ENCODE results near the gene BAHCC1. TPM values are rescaled to one million over a fixed set of nuclear protein-coding genes. Genes with fewer than 3 reads are reported as not detected.

BAHCC1 gene
- total RNA-seq, 1 donor from 2014 or later: 2.1 TPM

- no peak for DNase-seq (ENCODE audit: low read depth in 2 of 2)
Observed at GRCh38 chr17:81386646-81387099, 8.6 kb upstream of the BAHCC1 start.

DNA sequence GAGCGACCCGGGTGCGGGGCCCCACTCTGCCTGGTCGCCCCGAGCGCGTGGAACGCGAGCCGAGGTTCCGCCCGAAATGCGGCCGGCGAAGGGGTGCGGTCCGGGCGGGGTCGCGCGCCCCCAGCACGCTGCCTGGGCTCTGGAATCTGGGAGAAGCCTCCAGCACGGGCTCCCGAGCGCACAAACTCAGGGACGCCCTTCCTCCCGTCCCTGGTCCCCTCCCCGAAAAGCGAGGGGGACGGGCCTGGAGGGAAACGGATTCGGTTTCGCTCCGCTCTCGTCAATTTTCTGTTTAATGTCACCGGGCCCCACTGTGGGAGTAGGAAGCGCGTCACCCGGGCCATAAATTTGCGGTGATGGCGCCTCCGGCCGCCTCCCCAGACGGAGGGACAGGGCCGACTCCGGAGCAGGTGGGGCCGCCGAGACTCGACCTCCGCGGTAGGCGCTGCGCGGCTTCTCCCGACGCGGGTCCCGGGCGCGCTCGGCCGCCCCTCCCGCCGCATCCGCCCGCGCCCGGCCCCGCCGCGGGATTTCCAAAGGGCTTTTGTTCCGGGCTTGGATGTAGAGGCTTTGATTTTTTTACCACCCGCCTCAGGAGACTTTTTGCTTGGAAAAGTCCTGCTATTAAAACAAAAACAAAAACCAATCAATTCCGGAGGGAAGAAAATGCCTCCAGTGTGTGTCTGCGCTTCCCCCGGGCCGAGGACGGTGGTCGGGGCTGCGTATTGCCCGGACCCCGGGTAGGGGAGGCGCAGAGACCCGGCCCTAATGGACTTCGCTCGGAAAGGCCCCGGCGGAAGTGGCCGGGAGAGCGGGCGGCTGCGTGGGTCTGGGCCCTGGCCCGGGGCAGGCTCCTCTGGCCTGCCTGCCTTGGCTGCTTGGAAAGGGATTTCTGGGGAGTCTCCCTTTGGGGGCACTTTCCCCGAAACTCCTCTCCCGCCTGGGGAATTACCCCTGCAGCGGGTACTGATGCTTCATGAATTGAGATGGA lies 7.9 kb upstream of the BAHCC1 start:
- peak; percentile 53 to 64 for DNase-seq (ENCODE audit: low read depth in 2 of 2)

- no peak for DNase-seq (ENCODE audit: low read depth in 2 of 2)
Observed at GRCh38 chr17:81388091-81388611, 7.1 kb upstream of the BAHCC1 start.

DNA sequence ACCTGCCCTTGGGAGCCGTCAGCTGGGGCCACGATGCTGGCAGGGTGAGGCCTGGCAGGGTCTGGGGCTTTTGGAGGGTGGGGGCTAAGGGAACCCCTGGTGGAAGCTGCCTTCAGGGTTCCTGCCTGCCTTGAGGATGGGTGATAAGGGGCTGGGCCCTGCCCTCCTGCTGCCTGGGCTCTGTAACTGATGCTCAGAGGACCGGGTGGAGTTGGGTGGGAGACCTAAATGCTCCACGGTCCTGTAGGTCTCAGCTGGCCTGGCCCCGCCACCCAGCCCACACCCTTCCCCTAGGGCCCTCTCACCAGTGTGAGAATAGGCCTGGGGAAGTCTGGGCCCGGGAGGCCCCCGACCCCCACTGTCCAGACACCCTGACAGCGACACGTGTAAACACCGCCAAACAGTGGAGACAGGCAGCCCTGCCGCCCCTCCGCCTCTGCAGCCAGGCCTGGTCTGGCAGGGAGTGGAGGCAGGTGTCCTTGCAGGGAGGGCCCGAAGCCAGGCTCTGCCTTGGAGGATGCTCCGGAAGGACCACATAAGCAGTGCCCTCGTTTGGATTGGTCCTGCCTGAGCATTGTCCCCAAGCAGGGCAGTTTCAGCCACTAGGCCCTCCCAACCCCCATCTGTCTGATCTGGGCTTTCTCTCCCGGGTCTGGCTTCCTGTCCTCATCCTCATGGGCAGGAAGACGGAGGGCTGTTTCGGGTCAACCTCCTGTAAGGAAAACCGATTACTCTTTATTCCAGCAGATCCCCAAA lies 6.5 kb upstream of the BAHCC1 start:
- no peak for DNase-seq (ENCODE audit: low read depth in 2 of 2)

GRCh38 chr17:81389585-81389984 lies 5.7 kb upstream of the BAHCC1 start:
- DNase-seq (ENCODE audit: low read depth in 2 of 2): no peak

DNA sequence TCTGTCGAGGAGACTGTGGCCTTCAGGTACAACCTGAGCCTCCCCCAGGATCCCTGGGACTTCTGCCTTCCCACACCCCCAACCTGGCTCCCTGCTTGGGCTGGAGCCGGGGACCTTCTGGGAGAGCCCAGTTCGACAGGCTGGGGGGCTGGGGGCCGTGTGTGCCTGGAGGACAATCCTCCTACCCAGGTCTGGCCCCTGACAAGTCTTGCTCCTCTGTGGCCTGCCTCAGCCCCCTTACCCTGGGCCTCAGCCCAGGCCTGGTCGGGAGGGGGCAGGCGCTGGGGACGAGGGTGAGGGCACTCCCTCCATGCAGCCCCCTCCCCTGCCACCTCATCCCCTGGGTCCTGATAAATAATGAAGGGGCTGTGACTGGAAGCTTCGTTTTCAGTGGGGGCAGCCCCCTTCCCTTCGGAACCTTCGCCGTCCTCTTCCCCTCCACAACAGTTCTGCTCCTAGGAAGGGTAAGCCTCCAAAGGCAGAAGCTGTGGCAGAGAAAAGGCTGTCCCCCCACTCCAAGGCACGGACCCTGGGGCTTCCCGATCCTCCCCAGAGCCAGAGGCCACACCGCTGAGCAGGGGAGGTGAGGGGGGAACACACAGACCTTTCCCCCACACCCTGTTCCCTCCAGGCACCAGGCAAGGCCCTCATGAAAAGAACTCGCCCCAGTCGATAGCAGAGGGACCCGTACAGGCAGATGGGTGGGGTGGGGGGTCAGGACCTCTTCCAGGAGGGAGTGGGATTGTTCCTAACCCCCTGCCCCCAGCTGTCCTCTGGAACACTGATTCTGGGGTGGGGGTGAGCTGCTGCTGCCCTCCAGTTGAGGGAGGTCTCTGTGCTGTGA lies 5.0 kb upstream of the BAHCC1 start:
- no peak for DNase-seq (ENCODE audit: low read depth in 2 of 2)

DNA sequence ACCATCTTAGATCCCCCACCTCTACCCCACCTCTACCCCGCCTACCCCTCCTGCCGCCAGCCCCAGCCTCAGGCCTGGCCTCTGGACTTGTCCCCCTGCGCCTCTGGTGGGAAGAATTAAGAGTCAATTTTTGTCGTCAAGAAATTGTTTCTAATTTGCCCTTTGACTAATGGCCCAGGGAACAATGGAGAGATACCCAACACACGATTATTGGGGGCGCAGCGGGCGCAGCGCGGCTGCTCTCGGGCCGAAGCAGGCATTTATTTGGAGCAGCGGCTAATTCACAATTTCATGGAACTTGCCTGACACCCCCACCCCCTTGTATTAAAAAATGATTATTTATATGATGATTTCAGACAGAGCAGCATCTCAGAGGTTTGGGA lies 4.4 kb upstream of the BAHCC1 start:
- DNase-seq (ENCODE audit: low read depth in 2 of 2): no peak

- no peak for DNase-seq (ENCODE audit: low read depth in 2 of 2)
Observed at GRCh38 chr17:81391293-81391935, 3.8 kb upstream of the BAHCC1 start.

DNA sequence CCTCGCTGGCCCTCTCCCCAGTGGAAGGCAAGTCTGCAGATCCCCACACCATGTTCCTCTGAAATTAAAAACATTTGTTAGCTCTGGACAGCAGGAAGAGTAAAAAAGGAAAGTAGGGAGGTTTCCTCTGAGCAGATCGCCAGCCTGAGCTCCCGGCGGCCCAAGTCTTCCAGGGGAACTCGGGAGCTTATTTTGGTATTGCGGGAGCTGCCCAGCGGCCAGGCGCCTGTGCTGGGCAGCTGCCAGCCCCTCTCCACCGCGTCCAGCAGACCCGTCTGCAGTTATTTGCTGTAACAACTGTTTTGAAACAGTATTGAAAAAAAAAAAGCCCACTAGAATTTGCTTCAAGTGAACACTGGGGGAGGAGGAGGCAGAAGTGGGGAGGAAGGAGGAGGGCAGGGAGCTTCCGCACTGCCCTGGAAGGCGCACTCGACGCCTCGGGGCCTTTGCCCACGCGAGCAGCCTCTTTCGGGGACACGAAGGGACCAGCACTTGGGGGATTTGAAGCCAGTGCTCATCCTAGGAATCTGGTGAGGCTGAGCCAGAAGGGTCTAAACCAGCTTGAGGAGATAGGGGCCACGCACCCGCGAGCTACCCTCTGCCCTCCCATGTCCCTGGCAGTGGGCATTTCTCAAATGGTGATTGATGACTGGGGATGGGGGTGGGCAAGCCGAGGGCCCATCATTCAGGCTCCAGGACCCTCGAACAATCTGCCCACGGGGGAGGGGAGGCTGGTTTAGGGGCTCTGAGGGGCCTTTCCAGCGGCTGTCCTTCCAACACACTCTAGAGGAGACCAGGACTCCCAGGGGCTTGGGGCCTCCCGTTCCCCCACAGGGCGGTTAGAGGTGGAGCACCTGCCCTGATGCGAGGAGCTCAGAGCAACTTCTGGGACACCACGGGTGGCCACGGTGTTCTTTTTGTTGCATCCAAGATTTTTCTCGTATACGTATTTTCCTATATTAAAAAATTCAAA lies 3.0 kb upstream of the BAHCC1 start:
- peak in 1 of 2 donors; percentile 38 for DNase-seq (ENCODE audit: low read depth in 2 of 2)

GRCh38 chr17:81392909-81393654 lies 2.2 kb upstream of the BAHCC1 start:
- peak in 1 of 2 donors; percentile 47 for DNase-seq (ENCODE audit: low read depth in 2 of 2)

GRCh38 chr17:81393684-81394376 lies 1.4 kb upstream of the BAHCC1 start:
- DNase-seq (ENCODE audit: low read depth in 2 of 2): peak; percentile 99 to 100

DNA sequence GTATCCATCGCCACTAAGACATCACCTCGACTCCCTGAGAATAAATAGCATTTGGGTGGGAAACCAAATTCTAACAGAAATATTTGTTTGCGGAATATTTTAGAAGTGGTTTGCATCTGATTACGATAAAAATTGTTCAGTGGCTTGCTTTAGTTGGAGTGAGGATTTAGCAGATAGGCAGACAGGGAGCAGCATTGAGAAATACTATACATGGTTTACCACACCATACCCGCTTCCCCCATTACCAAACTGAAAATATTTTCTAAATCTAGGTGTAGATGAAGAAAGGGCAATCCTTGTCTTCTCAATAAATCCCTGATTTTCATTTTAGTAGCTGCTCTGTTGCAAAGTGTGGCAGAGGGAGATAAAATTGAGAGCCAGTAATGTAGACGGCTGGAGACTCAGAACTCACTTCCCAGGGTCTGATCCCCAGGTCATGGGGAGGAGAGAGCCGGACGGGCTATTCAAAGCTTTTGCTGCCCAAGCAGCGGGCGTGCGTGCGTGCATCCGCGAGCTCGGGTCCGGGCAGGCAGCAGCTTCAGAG lies 808 bp upstream of the BAHCC1 start:
- DNase-seq (ENCODE audit: low read depth in 2 of 2): no peak

- peak in 1 of 2 donors; percentile 25 for DNase-seq (ENCODE audit: low read depth in 2 of 2)
Observed at GRCh38 chr17:81395600-81396277, 482 bp downstream of the BAHCC1 start.

DNA sequence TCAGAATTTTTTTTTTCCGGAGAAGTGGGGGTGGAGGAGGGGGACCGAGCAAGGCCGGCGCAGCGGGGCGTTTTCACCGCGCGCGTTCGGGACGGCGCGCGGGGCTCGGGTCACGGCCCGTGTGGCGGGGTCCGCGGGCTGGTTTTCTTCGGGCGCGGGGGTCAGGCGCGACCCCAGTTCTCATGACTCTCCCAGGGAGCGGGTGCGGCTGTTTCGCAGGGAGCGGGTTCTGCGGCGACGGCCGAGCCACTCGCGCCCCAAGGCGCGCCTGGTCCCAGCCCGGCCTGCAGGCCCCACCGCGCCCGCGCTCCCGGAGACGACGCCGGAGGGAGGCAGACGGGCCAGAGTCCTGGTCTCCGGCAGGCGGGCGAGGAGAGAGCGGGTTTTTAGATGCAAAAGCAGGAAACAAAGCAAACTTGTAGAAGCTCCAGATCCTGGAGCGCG lies 1.0 kb downstream of the BAHCC1 start:
- no peak for DNase-seq (ENCODE audit: low read depth in 2 of 2)

DNA sequence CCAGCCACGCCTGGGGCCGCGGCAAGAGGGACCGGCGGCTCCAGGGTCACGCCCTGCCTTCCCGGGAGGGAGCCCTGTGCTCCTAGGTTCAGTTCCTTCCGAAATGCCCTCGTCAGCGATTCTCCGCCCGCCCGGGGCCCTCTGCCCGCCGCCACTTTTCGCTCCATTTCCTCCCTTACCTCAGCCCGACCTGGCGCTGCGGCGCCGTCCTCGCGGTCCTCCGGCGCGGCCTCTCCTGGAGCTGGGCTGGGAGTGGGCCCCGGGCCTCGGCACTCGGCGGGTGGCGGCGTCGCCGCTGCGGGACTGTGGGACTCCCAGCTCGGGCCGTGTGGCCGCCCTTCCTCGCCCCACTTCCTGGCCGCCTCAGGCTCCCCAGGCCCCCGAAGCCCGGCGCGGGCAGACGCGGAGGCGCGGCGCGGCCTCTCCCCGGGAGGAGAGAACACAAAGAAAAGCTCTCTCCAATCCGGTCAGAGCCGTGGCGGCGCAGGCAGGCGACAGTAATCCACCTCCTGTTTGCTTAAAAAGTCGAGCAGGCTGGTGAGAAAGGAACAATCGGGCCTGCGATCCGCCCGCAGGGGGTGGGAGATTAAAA lies 1.6 kb downstream of the BAHCC1 start:
- DNase-seq (ENCODE audit: low read depth in 2 of 2): peak in 1 of 2 donors; percentile 62

DNA sequence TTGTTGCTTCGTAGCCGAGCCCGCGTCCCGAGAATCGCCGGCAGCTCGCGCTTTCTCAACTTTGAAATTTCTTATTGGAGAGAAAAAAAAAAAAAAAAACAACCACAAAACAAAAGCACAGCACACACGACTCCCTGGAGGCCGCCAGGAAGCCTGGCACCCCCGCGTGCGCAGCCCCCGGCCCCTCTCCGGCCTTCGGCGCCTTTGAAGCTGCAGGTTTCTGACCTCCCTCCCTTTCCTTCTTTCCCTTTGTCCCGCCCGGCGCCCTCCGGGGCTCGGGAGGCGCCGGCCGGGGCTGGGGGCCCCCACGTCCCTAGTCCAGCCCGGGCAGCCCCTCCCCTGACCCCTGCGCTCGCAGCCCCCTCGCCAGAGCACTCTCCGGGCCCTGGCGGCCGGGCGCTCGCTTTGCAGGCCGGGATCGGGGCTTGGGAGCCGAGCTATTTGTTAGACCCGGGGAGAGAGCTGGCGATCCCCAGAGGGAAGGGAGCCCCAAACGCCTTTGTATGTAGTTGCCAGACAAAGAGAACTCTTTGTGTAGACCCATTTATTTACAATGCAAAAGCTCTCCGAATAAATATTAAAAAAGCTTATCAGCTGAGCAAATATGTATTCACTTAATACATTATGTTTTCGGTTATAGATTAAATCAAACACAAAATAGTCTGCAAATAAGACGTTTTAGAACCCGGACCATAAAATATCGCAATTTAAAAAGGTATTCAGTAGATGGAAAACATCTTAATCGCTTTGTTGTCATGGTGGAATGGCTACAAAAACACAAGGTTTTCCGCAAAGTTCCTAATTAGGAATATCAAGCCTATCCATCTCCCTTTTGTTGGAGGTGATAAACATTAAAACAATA lies 2.3 kb downstream of the BAHCC1 start:
- peak in 1 of 2 donors; percentile 72 for DNase-seq (ENCODE audit: low read depth in 2 of 2)

Data from dermis microvascular lymphatic vessel endothelial cell (primary cell).